Kidney glomerular epithelial cell (primary cell): Measurements from ENCODE around the gene XPR1.

Experiments
- DNase-seq: peaks from one replicate; lab custom pipeline; 2025; lab: John Stamatoyannopoulos, UW

The XPR1 gene

GRCh38 chr1:180932378-180932777 is 300.6 kb downstream of the XPR1 start:
- no peak for DNase-seq

GRCh38 chr1:180933141-180933540 is 301.3 kb downstream of the XPR1 start:
- no peak for DNase-seq

- DNase-seq: no peak
Observed at GRCh38 chr1:180934563-180934962, 302.7 kb downstream of the XPR1 start.

GRCh38 chr1:180935326-180936109 is 303.7 kb downstream of the XPR1 start:
- no peak for DNase-seq

GRCh38 chr1:180936110-180937011 is 304.5 kb downstream of the XPR1 start:
- DNase-seq: no peak

GRCh38 chr1:180937012-180937372 is 305.2 kb downstream of the XPR1 start:
- no peak for DNase-seq

- no peak for DNase-seq
Observed at GRCh38 chr1:180937624-180938225, 305.9 kb downstream of the XPR1 start.

- DNase-seq: no peak
Observed at GRCh38 chr1:180939073-180939710, 307.4 kb downstream of the XPR1 start.

GRCh38 chr1:180939711-180940103 is 307.9 kb downstream of the XPR1 start:
- no peak for DNase-seq
